Activated naive CD4-positive, alpha-beta T cell treated with Interleukin-2 at 50 U/mL for 16 hours (primary cell): ENCODE results near the gene CHST6.
"Not testable (repeated sequence)": the region's sequence is repeated elsewhere in the genome, so short reads cannot be mapped to it uniquely, and the experiment has no call there.

Experiments used
- DNase-seq: peaks from one replicate; pipeline ENCODE4 v3.0.0-alpha.2; 2020

CHST6 gene

GRCh38 chr16:75432828-75433731 is 62.2 kb downstream of the CHST6 start, which contains the start of gene CFDP1:
TSS of gene CFDP1 (minus strand) at chr16:75433503. CDS start at chr16:75433352, 151 bp downstream.
- peak; percentile 95 for DNase-seq

GRCh38 chr16:75429621-75430403 is 65.4 kb downstream of the CHST6 start:
- no peak for DNase-seq

GRCh38 chr16:75426524-75426923 is 68.7 kb downstream of the CHST6 start:
- DNase-seq, result not testable (repeated sequence)

GRCh38 chr16:75424105-75424762 is 71.0 kb downstream of the CHST6 start:
- not testable (repeated sequence) for DNase-seq

GRCh38 chr16:75423723-75424104 is 71.5 kb downstream of the CHST6 start:
- DNase-seq, result no peak
